GM12801 (cell line): Measurements from ENCODE around the gene DTNBP1.

Source experiments
- TF ChIP-seq, protein P1 (sequence below): IDR thresholded peaks from one replicate; pipeline ENCODE4 v1.5.1; 2011; ENCODE audit warnings: control low read depth; ENCODE audit not compliant: insufficient read length; ENCODE audit errors: extremely low read depth

DTNBP1 gene

DNA sequence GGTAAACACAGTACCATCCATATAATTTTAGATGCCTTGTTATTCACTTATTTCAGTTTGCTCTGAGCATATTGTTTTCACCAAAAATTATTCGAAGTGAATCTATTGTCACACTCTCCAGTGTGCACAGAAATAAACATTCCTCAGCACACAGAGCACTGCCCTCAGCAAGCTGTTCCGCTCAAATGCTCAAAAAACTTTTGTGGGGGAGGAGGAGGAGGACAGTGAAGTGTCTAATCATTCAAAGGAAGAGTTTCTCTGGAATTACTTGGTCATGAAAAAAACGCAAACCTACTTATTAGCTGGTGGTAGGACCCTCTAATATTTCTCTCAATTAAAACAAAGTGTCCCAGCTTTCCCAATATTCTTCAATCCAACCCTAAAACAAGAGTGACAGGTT lies 88.3 kb downstream of the DTNBP1 start:
- TF ChIP-seq, protein P1, sequence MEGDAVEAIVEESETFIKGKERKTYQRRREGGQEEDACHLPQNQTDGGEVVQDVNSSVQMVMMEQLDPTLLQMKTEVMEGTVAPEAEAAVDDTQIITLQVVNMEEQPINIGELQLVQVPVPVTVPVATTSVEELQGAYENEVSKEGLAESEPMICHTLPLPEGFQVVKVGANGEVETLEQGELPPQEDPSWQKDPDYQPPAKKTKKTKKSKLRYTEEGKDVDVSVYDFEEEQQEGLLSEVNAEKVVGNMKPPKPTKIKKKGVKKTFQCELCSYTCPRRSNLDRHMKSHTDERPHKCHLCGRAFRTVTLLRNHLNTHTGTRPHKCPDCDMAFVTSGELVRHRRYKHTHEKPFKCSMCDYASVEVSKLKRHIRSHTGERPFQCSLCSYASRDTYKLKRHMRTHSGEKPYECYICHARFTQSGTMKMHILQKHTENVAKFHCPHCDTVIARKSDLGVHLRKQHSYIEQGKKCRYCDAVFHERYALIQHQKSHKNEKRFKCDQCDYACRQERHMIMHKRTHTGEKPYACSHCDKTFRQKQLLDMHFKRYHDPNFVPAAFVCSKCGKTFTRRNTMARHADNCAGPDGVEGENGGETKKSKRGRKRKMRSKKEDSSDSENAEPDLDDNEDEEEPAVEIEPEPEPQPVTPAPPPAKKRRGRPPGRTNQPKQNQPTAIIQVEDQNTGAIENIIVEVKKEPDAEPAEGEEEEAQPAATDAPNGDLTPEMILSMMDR, result no peak

- TF ChIP-seq, protein P1, result no peak
These were observed 88.8 kb downstream of the DTNBP1 start for GRCh38 chr6:15574023-15574422.

GRCh38 chr6:15573384-15573783 lies 89.4 kb downstream of the DTNBP1 start:
- TF ChIP-seq, protein P1, result no peak

DNA sequence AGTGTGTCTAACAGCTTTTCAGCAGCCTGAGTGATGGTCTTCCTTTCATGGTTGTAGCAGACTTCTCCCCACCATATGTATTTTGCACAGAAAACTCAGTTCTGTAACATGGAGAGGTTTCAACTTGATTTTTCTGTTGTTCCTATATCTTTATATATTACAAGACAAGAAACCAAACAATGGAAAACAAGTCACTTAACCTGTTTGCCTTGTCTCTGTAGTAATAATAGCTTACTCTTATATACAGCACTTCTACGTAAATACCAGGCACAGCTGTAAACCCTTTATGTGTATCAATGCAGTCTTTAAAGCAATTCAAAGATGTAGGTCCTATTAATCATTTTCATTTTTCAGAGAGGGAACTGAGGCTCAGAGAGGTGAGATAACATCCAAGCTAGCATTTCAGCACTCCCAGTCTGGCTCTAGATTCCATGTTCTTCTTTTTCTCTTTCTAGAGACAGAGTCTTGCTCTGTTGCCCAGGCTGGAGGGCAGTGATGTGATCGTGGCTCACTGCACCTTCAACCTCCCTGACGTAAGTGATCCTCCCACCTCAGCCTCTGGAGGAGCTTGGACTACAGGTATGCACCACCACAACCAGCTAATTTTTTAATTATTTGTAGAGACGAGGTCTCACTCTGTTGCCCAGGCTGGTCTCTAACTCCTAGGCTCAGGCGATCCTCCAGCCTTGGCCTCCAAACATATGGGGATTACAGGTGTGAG lies 90.4 kb downstream of the DTNBP1 start:
- TF ChIP-seq, protein P1, result no peak

DNA sequence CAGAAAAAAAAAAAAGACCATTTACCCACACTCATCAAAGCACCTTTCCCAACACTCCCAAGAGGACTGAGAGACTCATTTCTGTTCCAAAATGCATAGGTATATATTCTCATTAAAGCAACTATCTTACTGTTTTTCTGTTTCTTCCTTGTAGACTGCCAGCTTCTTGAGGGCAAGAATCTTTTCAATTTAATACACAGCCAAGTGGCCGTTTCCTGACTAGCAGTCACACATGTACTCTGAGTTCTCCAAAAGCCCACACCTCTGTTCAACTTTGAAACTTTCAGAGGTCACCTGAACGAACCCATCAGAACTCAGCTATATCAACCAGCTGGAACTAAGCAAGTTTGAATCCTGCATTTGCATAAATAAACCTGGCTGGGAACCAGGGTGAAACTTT lies 92.7 kb downstream of the DTNBP1 start:
- TF ChIP-seq, protein P1, result no peak

- TF ChIP-seq, protein P1, result no peak
These were observed 93.5 kb downstream of the DTNBP1 start for GRCh38 chr6:15569035-15569995.

DNA sequence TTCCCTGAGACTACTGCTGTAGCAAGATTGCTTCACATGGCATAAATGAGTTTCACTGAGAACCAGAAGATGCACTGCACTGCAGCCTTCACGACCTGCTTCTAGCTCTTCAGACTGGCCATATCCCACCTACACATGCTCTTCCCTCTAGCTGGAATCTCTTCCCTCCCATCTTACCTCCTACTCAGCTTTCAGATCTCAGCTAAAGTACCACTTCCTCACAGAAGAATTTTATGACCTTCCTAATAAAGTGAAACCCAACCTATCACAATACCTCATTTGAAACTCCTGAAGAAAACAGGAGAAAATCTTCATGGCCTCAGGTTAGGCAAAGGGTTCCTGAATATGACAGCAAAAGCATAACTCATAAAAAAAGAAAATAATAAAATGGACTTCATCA lies 99.9 kb downstream of the DTNBP1 start:
- TF ChIP-seq, protein P1, result no peak
